Osteoblast (primary cell): ENCODE data around the gene TRIO. TPM values are rescaled to one million over a fixed set of nuclear protein-coding genes. Genes with fewer than 3 reads are reported as not detected.

ENCODE experiments used
- DNase-seq: peaks from one replicate; pipeline ENCODE4 v3.0.0; 2011; ENCODE audit warnings: low spot score, mixed read lengths; ENCODE audit not compliant: insufficient read length; ENCODE audit errors: missing footprints
- H2AFZ ChIP-seq: 2 replicates; pipeline ENCODE4 v1.6.0; 2011; ENCODE audit warnings: mild to moderate bottlenecking, low read length
- H3K27ac ChIP-seq: 2 replicates; pipeline ENCODE4 v1.5.1; 2011; ENCODE audit warnings: mild to moderate bottlenecking, low read depth, low read length, moderate library complexity
- H3K27me3 ChIP-seq: 2 replicates; pipeline ENCODE4 v1.6.0; 2012; ENCODE audit warnings: mild to moderate bottlenecking, control low read depth, inconsistent platforms, low read length, moderate library complexity; ENCODE audit not compliant: insufficient read depth
- H3K36me3 ChIP-seq: 2 replicates; pipeline ENCODE4 v1.5.1; 2011; ENCODE audit warnings: mild to moderate bottlenecking, low read length, control low read depth, moderate library complexity; ENCODE audit not compliant: insufficient read depth
- H3K4me1 ChIP-seq: 2 replicates; pipeline ENCODE4 v1.5.1; 2011; ENCODE audit warnings: mild to moderate bottlenecking, low read length, control low read depth, moderate library complexity; ENCODE audit not compliant: insufficient read depth
- H3K4me2 ChIP-seq: 2 replicates; pipeline ENCODE4 v1.6.0; 2011; ENCODE audit warnings: mild to moderate bottlenecking, low read length; ENCODE audit not compliant: insufficient read depth
- H3K4me3 ChIP-seq: fragments of 200-600 bp; sonication (generic); 3 replicates; pipeline ENCODE4 v1.5.1; 2012; ENCODE audit warnings: mild to moderate bottlenecking, low read length, inconsistent platforms; ENCODE audit not compliant: insufficient read depth
- H3K79me2 ChIP-seq: 2 replicates; pipeline ENCODE4 v1.6.0; 2012; ENCODE audit warnings: mild to moderate bottlenecking, low read length, control low read depth, inconsistent platforms; ENCODE audit not compliant: insufficient read depth
- H3K9me3 ChIP-seq: 2 replicates; pipeline ENCODE4 v1.5.1; 2011; ENCODE audit warnings: low read depth, low read length, control low read depth
- H4K20me1 ChIP-seq: 2 replicates; pipeline ENCODE4 v1.6.0; 2012; ENCODE audit warnings: mild to moderate bottlenecking, low read length, control low read depth; ENCODE audit not compliant: insufficient read depth
- CTCF ChIP-seq: IDR thresholded peaks from 2 replicates; pipeline ENCODE4 v1.5.1; 2011; ENCODE audit warnings: mild to moderate bottlenecking, low read depth, low read length, moderate library complexity; ENCODE audit errors: extremely low read depth
- total RNA-seq: library from RNA; depleted of rRNA; stranded (reverse); fragments of >200 nt; gene quantifications from 2 replicates; pipeline ENCODE4 v1.2.3, GENCODE V29; 2012

TRIO gene
- total RNA-seq, 1 donor = 274 TPM

GRCh38 chr5:14191325-14191724 is 48.2 kb downstream of the TRIO start:
- TF ChIP-seq CTCF = no peak
- Histone ChIP-seq H4K20me1 (peaks cover 8% of the 10 kb centered on the region), H3K27ac (peak overlapping the region; percentile 93), H3K36me3 (no peaks in the 10 kb centered on the region), H3K79me2 (peaks cover 90% of the 10 kb centered on the region), H3K9me3 (no peaks in the 10 kb centered on the region), H3K27me3 (no peaks in the 10 kb centered on the region), H2AFZ (no peak overlapping the region), H3K4me3 (no peak overlapping the region), H3K4me2 (peak overlapping the region; percentile 56), H3K4me1 (peaks cover 78% of the 10 kb centered on the region)
- DNase-seq = no peak

GRCh38 chr5:14193496-14193895 is 50.4 kb downstream of the TRIO start:
- H3K27ac ChIP-seq = peak overlapping the region; percentile 93
- no peak for DNase-seq

GRCh38 chr5:14195588-14195987 is 52.4 kb downstream of the TRIO start:
- no peak overlapping the region for H2AFZ ChIP-seq
- no peak overlapping the region for H3K27ac ChIP-seq
- no peak overlapping the region for H3K4me3 ChIP-seq
- no peaks in the 10 kb centered on the region for H3K9me3 ChIP-seq
- H3K27me3 ChIP-seq = no peaks in the 10 kb centered on the region
- peaks cover 34% of the 10 kb centered on the region for H4K20me1 ChIP-seq
- H3K4me2 ChIP-seq = no peak overlapping the region
- H3K4me1 ChIP-seq = peaks cover 61% of the 10 kb centered on the region
- peaks cover 7% of the 10 kb centered on the region for H3K36me3 ChIP-seq
- TF ChIP-seq CTCF = no peak
- H3K79me2 ChIP-seq = peaks cover 100% of the 10 kb centered on the region
- DNase-seq = no peak

More at GRCh38 chr5:14193496-14193895, 50.4 kb downstream of the TRIO start:
- Histone ChIP-seq H4K20me1 (peaks cover 22% of the 10 kb centered on the region), H3K4me3 (no peak overlapping the region), H3K4me2 (no peak overlapping the region), H3K36me3 (peaks cover 4% of the 10 kb centered on the region), H2AFZ (no peak overlapping the region), H3K27me3 (no peaks in the 10 kb centered on the region), H3K9me3 (no peaks in the 10 kb centered on the region), H3K4me1 (peaks cover 66% of the 10 kb centered on the region), H3K79me2 (peaks cover 90% of the 10 kb centered on the region)
- no peak for TF ChIP-seq CTCF

DNA sequence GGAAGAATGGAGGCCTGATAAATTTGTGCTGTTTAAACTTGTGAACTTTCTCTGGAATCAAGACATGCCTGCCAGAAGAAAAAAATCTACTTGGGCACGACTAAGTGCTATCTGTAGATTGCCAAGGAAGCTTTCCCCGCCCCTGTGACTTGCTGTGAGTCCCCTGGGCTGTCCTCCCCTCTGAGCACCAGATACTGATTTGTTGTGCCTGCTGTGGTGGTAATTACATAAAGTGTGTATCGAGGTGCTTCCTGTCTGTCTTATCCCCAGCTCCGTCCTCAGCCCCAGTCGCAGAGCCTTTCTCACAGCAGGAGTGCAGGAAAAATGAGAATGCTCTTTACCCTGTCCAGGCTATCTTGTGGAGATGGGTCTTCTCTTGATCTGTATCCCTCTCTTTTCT is 53.9 kb downstream of the TRIO start:
- peaks cover 34% of the 10 kb centered on the region for H4K20me1 ChIP-seq
- no peak for TF ChIP-seq CTCF
- H3K4me1 ChIP-seq = peaks cover 56% of the 10 kb centered on the region
- H3K9me3 ChIP-seq = no peaks in the 10 kb centered on the region
- no peak overlapping the region for H2AFZ ChIP-seq
- H3K79me2 ChIP-seq = peaks cover 96% of the 10 kb centered on the region
- H3K27ac ChIP-seq = peak overlapping the region; percentile 55
- H3K4me3 ChIP-seq = no peak overlapping the region
- H3K27me3 ChIP-seq = no peaks in the 10 kb centered on the region
- H3K36me3 ChIP-seq = peaks cover 10% of the 10 kb centered on the region
- H3K4me2 ChIP-seq = no peak overlapping the region
- no peak for DNase-seq
